HEK293 (cell line): ENCODE measurements around the gene UBALD1.

ENCODE experiments used
- CTCF ChIP-seq: fragments of 450-650 bp; formaldehyde crosslinking; IDR thresholded peaks from 2 replicates; pipeline ENCODE4 v1.5.1; 2016; ENCODE audit warnings: missing biosample characterization, missing genetic modification characterization
- ELK4 ChIP-seq: IDR thresholded peaks from 2 replicates; pipeline ENCODE4 v1.6.1; 2011; ENCODE audit warnings: mild to moderate bottlenecking, low read depth, low read length, borderline replicate concordance
- HOXA7 ChIP-seq: sonication (generic); formaldehyde crosslinking; IDR thresholded peaks from 2 replicates; pipeline ENCODE4 v1.8.1; 2022; ENCODE audit warnings: missing genetic modification reagents, borderline replicate concordance
- IKZF3 ChIP-seq: fragments of 450-650 bp; IDR thresholded peaks from 2 replicates; pipeline ENCODE4 v1.5.0; 2018; ENCODE audit warnings: missing biosample characterization, mild to moderate bottlenecking, missing genetic modification characterization, moderate library complexity
- PBX3 ChIP-seq: sonication (generic); formaldehyde crosslinking; IDR thresholded peaks from 2 replicates; pipeline ENCODE4 v1.8.1; 2022; ENCODE audit warnings: mild to moderate bottlenecking, moderate library complexity, missing genetic modification reagents
- REST ChIP-seq: fragments of 450-650 bp; formaldehyde crosslinking; IDR thresholded peaks from 2 replicates; pipeline ENCODE4 v1.5.1; 2016; ENCODE audit warnings: missing biosample characterization, missing genetic modification characterization
- SP2 ChIP-seq: fragments of 450-650 bp; formaldehyde crosslinking; IDR thresholded peaks from 2 replicates; pipeline ENCODE4 v1.5.1; 2016; ENCODE audit warnings: missing biosample characterization, missing genetic modification characterization
- ZBTB7A ChIP-seq: fragments of 450-650 bp; formaldehyde crosslinking; IDR thresholded peaks from 2 replicates; pipeline ENCODE4 v1.5.1; 2016; ENCODE audit warnings: low read depth, missing biosample characterization, missing genetic modification characterization
- ZNF133 ChIP-seq: fragments of 450-650 bp; formaldehyde crosslinking; IDR thresholded peaks from 2 replicates; pipeline ENCODE4 v1.5.1; 2016; ENCODE audit warnings: missing biosample characterization, missing genetic modification characterization
- ZNF530 ChIP-seq: fragments of 450-650 bp; formaldehyde crosslinking; IDR thresholded peaks from 2 replicates; pipeline ENCODE4 v1.5.1; 2016; ENCODE audit warnings: low read depth, missing biosample characterization, missing genetic modification characterization

- TF ChIP-seq CTCF (tag by site-specific recombination) (no peak), ZNF530 (tag by site-specific recombination) (no peak), ZNF133 (tag by site-specific recombination) (no peak), SP2 (no peak), IKZF3 (no peak), REST (tag by site-specific recombination) (no peak), PBX3 (CRISPR knock-in tag) (no peak), ELK4 (no peak), HOXA7 (CRISPR knock-in tag) (no peak), ZBTB7A (tag by site-specific recombination) (no peak)
Observed at GRCh38 chr16:4608704-4608980, 6.0 kb downstream of the UBALD1 start.
